ENCODE measurements around the gene DIO3.

DNA sequence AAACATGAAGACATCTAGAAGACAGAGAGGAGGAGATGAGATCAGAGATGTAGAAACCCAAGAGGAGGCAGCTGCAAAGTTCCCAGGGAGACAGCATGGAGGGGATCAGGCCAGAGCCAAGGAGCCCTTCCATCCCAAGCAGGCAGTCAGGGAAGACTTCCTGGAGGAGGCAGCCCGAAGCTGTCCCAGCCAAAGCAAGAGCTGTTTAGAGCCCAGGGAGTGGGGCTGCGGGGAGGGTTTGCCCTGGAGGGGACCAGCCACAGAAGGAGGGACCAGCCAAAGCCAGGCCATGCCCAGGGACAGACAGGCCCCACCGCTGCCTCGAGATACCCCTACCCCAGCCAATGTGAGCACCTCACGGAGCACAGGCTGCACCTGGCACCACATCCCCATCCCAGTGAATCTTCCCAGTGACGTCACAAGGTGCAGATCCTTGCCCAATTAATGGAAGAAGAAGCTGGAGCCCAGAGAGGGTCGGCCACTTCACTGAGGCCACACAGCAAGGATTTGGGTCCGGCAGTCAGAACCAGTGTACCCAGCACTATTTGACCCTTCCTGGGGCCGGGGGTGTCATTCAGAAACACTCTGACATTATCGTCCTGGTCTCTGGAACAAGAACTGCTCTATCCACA, 14.1 kb upstream of the DIO3 start:
- TF ChIP-seq, protein P1, sequence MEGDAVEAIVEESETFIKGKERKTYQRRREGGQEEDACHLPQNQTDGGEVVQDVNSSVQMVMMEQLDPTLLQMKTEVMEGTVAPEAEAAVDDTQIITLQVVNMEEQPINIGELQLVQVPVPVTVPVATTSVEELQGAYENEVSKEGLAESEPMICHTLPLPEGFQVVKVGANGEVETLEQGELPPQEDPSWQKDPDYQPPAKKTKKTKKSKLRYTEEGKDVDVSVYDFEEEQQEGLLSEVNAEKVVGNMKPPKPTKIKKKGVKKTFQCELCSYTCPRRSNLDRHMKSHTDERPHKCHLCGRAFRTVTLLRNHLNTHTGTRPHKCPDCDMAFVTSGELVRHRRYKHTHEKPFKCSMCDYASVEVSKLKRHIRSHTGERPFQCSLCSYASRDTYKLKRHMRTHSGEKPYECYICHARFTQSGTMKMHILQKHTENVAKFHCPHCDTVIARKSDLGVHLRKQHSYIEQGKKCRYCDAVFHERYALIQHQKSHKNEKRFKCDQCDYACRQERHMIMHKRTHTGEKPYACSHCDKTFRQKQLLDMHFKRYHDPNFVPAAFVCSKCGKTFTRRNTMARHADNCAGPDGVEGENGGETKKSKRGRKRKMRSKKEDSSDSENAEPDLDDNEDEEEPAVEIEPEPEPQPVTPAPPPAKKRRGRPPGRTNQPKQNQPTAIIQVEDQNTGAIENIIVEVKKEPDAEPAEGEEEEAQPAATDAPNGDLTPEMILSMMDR (conservative IDR thresholded peaks at IDR 0.05; ENCODE audit: low read length) = no peak
- no peak for TF ChIP-seq EZH2phosphoT487 (IDR thresholded peaks at IDR 0.05; ENCODE audit: borderline replicate concordance, low read depth, low read length)
